Activated CD4-positive, alpha-beta T cell treated with anti-CD3 and anti-CD28 coated beads for 4 hours (primary cell): ENCODE results near the gene HABP2.

ENCODE experiments used
- DNase-seq, 2 donors: peaks; one replicate each; pipeline ENCODE4 v3.0.0-alpha.2; 2020

HABP2 gene

DNA sequence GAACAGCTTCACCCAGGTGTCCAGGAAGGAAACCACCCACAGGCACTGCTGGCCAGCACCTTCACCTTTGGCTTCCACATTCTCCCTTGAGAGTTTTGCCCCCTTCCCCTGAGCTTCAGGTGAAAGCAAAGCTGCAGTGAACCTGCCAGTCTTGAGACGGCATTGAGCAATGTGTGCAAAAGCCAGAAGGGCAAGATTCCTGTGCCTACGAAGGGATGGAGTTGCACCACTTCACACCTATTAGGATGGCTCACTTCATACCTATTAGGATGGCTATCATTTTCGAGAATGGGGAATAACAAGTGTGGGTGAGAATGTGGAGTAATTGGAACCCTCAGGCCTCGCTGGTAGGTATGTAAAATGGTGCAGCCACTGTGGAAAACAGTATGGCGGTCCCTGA lies 7.2 kb downstream of the HABP2 start:
- no peak for DNase-seq

DNA sequence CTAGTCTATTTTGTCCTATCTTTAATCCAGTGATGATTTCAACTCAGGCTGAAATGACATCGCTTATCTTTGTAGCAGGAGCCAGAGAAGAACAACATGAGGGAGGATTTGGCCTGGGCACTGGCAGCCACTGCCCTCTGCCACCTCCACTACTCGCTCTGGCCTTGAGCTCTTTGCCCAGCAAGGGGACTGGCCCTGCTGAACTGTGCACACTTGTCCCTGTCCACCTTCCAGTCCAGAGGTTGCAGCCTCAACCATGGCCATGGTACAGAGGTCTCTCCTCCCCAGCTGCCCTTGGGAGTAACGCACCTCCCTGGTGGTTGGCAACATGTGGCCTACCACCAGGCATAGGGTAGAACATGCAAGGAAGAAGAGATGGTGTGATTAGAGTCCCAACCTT lies 8.4 kb downstream of the HABP2 start:
- DNase-seq: no peak

DNA sequence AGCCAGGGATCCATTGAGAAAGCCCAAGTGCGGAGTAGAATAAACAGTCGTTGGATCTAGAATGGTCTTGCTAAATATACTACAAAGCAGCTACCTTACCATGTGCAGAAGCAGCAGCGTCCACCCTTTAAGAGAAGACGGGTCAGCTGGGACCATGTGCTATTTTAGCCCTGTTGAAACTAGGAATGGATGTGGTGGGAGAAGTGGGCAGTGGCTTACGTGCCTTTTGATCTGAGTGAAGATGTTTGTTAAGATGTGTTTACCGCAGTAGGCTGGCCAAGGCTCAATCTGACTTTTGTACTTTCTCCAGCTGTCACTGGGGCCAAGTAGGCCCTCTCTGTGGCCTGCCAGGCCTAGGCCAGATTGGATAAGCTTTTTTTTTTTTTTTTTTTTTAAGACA lies 9.2 kb downstream of the HABP2 start:
- DNase-seq: no peak

DNA sequence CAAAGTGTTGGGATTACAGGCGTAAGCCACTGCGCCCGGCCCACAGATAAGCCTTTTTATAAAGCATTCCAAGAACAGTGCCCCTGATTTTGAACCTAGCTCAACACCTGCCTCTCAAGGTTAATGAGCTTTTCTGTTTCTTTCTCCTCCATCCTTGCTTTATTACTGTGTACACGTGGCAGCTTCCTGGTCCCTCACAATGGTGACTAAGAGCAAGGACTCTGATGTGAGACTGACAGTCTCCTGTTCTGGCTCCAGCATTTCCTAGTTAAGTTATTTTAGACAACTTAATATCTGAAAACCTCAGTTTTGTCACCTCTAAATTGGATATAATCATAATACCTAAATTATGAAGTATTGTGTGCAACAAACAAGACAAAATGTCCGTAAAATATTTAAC lies 9.9 kb downstream of the HABP2 start:
- DNase-seq: no peak

DNA sequence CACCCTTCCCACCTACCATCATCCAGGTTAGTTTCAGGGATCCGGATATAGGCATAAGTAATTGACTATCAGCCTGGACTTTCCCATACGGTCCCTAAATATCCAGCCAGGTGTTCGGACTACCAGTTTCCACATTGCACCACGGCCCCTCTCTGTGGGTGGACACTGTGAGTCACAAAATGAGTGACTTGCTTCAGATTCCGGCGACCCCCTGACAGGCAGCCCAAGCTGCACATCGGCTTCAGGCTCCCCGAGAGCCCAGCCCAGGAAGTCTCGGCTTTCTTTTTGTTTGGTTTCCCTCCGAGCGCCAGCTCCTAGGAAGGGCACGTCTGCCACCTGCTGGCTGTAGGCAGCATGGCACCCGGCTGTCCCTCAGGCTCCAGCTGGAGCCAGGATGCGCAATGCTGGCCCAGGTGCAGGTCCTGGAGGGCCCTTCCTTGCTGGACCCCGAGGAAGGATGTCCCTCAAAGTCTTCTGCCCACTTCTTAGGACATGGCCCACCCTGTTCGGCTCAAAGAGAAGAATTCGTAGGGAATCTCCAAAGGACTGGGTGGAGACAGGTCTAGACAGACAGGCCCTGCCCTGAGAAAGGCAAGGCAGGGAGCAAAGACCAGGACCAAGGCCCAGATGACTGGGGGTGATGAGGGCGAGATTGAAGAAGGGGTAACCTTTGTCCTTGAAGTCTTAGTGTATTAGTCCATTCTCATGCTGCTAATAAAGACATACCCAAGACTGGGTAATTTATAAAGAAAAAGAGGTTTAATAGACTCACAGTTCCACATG lies 10.6 kb downstream of the HABP2 start:
- peak; percentile 51 to 55 for DNase-seq

DNA sequence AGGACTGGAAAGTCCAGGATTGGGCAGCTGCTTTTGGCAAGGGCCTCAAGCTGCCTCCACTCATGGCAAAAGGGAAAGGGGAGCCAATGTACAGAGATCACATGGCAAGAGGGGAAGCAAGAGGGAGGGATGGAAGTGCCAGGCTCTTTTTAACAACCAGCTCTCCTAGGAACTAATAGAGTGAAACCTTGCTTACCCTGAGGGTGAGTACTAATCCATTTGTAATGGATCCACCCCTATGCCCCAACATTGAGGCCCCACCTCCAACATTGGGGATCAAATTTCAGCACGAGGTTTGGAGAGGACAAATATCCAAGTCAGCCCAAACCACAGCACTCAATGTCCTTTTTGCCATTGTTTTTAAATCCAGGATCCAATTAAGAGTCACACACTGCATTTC lies 12.5 kb downstream of the HABP2 start:
- DNase-seq: no peak

DNA sequence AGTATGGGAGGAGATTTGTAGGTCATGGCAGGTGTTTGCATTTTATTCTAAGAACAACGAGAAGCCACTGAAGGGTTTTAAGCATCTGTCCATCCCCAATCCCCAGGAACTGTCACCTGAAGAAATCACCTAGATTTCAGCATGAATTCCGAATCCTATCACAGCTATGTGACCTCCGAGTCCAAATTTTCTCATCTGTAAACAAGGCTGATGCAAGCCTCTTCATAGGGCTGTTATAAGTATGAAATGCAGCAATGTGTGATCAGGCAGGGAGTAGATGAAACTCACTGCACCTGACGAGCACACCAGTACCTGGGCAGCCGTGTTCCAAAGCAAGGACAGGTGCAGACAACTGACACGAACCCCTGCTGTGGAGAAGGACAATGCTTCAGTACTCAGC lies 14.0 kb downstream of the HABP2 start:
- DNase-seq: no peak

DNA sequence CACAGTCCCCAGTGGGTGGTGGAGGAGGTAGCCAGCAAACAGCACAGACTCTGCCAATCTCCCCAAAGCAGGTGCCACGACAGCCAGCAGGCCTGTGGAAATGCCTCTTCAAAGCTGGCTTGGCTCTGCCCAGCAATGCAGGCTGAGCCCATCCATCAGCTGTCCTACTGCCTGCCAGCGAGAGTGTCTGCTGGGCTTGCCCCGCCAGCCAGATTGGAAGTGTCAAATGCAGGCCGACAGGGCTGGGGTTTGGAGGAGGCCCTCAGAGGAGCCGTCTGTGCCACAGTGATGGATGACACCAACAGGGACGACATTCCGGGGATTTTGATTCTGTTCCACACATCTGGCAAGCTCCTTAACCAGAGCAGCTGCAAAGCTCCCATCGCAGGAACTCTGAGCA lies 16.7 kb downstream of the HABP2 start:
- no peak for DNase-seq

DNA sequence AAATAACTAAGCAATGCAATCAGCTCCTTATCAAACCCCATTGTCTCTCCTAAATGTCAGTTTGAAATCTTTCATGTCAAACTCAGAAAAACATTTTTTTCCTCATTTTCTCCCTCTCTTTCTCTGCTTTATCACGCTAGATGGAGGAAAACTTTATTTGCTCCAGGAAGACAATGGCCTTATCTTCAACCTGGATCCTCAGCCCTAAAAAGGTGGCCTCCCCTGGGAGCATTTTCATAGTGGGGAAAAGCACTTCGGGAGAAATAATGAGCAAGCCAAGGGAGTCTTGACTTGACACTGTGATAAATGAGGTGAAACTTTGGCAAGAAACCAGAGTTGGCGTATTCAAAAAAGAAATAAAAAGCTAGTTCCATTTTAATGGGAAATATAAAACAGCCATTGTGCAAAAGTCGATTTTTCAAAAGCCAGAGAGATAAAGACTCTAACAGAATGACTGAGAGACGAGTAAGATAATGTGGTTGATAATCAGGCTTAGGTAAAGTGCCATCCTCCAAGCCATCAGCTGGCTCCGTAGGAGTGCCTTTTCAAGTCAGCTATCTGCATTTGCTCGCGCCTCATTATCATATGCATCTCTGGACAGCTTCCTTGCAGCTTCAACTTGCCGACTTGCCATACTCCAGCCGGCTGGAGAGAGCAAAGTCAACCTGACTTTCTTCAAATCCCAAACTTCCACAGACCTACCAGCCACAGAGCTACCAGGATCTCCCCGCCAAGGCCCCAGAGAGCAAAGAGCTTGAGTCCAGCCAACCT lies 19.9 kb downstream of the HABP2 start:
- no peak for DNase-seq

DNA sequence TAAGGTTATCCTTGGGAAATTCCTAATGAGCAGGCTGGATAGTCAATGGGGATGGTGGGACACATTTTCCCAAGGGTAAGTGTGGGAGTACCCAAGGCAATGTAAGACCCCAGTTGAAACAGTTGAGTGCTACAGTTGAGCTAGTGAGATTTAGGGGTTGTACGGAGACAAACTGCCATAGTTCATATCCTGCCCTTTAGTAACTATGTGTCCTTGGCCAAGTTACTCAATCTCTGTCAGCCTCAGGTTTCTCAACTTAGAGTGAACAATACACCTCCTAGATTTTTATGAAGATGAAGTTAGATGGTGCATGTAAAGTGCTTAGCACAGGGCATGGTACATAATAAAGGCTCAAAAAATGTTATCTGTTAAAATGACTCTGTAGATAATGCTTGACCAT lies 20.5 kb downstream of the HABP2 start:
- DNase-seq: no peak

DNA sequence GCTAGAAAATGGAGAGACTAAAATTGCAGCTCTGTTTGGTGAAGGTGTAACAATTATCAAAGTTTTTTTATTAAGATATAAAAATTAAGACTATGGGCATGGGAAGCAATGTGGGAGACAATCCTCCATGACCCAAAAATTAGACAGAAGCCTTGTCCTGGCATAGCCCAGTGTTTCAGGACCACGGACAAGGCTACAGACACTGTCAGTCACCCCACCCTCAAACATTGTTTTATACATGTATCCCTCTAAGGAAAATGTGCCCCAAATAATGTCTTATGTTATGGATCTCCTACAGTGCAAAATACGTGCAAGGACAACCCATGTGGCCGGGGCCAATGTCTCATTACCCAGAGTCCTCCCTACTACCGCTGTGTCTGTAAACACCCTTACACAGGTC lies 24.0 kb downstream of the HABP2 start:
- no peak for DNase-seq

DNA sequence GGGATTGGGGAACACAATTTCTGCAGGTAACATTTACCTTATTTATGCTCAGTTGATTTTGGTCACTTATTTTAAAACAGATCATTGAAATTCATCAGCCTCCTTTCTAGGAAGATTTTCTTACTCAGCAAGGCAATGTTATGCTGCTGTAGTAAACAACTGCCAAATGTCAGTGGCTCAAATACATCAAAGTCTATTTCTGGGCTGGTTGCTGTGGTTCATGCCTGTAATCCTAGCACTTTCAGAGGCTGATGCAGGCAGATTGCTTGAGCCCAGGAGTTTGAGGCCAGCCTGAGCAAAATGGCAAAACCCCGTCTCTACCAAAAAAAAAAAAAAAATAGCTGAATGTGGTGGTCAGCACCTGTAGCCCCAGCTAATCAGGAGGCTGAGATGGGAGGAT lies 25.9 kb downstream of the HABP2 start:
- DNase-seq: no peak

DNA sequence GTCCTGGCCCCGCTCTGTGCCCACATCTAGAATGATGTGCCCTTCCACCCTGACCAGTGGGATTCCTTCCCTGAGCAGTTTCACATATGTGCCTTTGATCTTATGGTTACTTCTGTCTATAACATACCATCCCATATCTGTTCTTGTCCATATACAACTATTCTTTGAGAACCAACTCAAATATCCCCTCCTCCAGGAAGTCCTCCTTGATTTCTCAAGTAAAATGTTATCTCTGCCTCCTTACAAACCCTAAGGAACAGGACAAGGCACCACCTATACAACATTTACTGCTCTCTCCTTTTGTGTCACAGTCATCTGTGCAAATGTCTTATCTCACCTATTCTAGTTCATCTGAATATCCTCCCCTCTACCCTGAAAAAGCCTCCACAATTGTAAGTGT lies 28.2 kb downstream of the HABP2 start:
- DNase-seq: no peak

DNA sequence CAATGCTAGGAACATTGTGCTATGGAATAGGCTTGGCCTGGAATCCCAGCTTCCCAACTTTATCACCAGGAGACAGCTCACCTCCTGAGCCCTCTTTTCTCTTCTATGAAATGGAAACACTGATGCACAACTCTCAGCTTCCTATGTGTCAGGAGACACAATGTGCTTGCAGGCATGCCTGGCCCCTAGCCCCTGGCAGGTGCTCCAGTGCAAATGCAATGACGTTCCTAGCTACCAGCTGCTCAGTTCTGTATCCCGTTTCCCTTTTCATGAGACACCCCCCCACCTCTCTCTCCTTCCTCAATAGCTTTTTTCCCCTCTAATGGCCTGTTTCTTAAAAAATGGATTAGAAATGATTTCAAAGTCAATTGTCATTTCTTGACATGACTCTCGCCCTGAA lies 30.7 kb downstream of the HABP2 start:
- DNase-seq: no peak

DNA sequence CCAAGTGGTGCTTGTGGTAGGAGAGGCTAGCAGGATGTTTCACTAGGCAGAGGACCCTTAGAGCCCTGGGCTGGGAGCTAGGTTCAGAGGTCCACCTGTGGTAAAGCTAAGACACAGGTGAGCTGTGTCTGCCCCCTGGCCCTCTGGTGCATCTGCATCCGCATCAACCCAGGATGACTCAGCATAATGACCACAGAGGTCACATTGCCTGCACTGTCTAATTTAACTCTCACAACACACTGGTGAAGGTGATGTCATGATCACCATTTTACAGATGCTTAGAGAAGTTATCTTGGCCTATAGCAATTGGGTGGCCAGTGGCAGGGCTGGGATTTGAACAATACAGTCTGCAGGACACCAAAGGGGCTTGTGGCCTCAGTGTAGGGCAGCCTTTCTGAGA lies 33.1 kb downstream of the HABP2 start:
- DNase-seq: no peak

DNA sequence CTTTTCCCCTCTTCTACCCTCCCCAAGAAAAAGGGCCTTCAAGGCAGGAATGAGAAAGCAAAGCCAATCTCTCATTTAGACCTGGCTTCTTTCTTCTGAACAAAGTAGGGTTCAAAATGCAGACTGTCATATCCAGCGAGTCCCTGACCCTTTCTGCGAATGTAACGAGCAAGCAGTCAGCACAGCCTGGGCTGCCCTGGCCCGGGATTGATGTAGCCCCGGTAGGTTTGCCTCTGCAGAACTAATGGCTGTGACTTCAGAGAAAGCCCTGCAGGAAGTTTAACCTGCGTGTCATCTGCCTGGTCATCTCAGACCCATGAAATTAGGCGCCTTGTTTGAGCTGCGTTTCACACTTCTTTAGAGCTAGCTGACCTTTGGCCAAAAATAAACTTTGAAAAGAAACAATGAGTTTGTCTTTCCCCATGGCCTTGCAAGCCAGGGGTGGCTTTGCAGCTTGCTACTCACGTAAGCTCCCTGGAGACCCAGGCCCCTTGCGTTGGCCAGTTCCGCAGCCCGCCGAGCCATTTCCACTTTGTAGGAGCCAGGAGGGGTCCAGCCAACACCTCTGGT lies 36.4 kb downstream of the HABP2 start:
- no peak for DNase-seq

DNA sequence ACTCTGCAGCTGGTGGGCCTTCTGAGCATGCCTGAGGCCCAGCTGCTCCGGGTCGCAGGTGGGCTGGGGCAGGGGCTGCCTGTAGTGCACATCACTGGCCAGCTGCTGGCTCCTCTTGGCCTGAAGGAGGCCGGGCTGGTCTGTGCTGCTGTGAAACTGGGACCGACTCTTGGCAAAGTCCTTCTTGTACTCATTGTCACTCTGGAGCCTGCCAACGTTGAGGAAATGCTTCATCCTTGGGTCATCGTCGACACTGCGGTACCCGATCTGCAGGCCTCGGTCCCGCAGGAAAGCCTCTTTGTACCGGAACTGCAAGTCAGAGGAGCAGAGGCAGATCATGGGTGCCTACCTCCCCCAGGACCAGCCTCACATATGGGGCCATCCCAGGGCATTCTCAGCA lies 37.7 kb downstream of the HABP2 start:
- DNase-seq: no peak

DNA sequence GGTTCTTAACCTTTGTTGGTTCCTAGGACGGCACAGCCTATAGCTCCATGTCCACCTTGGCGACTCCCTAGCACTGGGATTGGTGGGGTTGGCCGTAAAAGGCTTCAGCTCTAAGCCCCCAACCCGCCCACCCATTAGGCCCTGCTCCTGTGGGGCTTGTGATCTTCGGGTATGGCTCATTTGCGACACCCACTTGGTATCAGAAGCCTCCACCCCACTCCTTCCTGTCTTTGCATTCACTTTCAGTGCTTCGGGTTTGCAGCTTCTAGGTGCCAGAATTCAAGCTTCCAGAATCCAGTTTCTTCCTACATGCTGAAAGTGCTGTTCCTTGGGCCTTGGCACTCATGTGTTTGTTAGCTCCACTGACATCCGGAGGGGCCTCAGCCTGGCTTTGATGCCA lies 39.5 kb downstream of the HABP2 start:
- no peak for DNase-seq

DNA sequence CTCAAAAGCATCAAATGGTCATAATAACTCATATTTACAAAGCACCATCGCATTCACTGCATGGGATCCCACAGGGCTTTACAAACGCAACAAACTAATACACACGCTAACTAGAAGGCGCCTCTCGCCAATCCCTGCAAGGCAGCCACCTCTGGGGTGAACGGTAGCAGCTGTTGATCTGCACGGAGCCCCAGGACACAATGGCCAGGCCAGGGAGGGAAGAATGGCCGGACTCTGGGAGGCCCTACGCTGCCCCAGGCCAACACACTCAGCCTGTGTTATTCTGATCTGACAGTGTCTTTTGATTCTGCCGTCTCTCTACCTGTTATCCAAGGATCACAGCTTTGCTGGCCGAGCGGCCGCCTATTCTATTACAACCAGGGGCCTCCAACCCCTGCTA lies 41.8 kb downstream of the HABP2 start:
- DNase-seq: no peak

DNA sequence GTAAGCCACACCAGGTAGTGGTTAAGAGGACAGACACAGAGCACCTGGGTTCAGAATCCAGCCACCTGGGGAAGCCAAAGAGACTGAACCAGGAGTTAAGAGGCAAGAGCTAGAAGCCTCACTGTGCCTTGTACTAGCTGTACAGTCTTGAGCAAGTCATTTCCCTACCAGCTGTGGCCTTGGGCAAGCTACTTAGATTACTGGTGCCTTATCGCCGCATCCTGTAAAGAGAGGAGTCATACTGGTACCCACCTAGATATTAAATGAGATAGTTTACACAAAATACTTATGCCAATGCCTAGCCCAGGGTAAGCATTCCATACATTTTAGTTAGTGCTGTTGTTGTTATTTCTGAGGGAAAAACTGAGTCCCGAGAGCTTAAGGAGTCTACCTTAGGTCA lies 47.7 kb downstream of the HABP2 start:
- no peak for DNase-seq

DNA sequence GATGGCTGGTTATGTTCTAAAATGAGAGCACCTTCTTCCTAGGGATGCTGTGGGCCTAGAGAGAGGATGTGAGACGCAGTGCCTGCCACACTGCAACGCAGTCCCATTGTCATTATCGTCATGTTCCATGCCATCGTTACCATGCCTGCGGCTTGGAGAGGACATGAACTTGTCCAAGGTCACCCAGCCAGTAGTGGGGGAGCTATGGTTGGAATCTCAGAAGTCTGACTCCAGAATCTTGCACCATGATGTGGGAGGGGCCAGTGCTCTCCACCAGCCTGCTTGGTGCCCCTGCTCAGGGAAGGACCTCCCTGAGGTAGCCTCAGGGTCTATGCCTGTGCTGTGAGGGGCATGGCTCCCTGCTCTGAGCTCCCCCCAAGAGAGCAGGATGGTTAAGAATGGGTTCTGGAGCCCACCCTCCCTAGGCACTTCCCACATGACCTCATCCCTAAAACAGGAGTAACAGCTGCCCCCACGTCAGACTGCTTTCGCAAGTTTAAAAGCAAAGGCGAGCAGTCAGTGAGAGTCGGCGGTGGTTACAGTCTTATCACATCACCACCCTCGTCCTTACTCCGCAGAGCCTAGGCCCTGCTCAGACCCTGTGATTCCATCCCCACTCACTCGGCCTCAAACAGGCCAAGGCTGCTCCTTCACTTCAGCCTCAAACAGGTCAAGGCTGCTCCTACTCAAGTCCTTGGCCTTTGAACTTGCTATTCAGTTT lies 50.4 kb downstream of the HABP2 start:
- no peak for DNase-seq

DNA sequence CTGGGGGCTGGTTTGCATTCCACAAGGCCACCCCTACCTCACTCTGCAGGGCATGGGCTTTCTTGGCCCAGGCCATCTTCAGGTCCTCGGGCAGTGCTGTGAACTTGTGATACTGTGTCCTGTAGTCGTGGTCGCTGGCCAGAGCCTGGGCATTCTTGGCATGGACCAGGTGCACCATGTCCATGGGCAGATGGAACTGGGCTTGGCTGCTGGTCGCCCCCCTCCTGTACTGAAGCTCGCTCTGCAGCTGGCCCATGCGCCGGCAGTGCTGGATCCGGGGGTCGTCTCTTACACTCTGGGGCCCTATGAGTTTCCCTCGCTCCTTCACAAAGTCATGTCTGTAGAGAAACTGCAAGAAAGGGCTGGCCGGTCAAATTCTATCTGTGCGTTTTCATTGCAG lies 51.7 kb downstream of the HABP2 start:
- no peak for DNase-seq

DNA sequence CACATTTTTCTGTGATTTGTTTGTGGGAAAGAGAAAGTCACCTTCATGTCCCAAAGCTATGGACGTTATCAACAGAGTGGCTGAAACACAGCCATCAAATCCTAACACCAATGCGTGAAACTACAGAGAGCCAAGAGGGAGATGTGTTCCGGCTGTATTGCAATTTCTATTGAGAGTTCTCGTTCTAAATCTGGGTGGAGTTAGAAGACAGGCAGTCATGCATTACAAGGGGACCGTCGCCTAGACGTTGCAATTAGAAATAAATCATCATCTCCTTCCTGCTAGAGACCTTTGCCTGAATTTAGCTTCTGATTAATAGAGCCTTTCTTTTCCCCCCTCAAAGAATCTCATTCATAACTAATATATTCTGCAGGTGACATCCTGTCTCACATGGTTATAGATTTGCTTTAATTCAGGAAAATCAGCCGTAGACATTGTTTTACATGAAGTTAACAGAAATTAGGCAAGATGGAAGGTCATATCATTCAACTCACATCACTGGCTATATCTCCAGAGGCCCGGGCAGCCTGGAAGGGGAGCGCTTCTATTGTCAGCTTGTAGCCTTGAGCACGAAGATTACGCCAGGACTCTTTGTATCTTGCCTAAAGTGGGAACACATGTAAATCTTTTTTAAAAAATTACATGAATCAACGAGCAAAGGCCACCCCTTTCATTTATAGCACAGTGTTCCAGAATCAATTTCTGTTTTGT lies 52.6 kb downstream of the HABP2 start:
- no peak for DNase-seq
